Activated naive CD4-positive, alpha-beta T cell treated with anti-CD3 and anti-CD28 coated beads, Interleukin-2, amount 10 ng/mL, durations not matched to agents 7 days and 5 days (primary cell): ENCODE measurements around the gene PIM3.

ENCODE experiments used
- CTCF ChIA-PET: fragments of 350-600 bp; sonication (Branson Sonifier 250); formaldehyde crosslinking; loops from one replicate; lab custom pipeline; 2021; ENCODE audit warnings: antibody characterized with exemption; lab: Charles Lee
- DNase-seq: peaks from one replicate; pipeline ENCODE4 v3.0.0-alpha.2; 2020
- H3K27ac Mint-ChIP-seq: one replicate; pipeline ENCODE4 v1.8.0; 2021; ENCODE audit warnings: mild to moderate bottlenecking, moderate library complexity, mixed read lengths
- H3K27me3 Mint-ChIP-seq: one replicate; pipeline ENCODE4 v1.8.0; 2021; ENCODE audit warnings: mild to moderate bottlenecking, mixed read lengths
- H3K36me3 Mint-ChIP-seq: one replicate; pipeline ENCODE4 v1.8.0; 2021; ENCODE audit warnings: mixed read lengths
- H3K4me1 Mint-ChIP-seq: one replicate; pipeline ENCODE4 v1.8.0; 2021; ENCODE audit warnings: mixed read lengths
- H3K4me3 Mint-ChIP-seq: one replicate; pipeline ENCODE4 v1.8.0; 2021; ENCODE audit warnings: mild to moderate bottlenecking, moderate library complexity, mixed read lengths
- H3K9me3 Mint-ChIP-seq: one replicate; pipeline ENCODE4 v1.8.0; 2021; ENCODE audit warnings: mixed read lengths

The PIM3 gene

DNA sequence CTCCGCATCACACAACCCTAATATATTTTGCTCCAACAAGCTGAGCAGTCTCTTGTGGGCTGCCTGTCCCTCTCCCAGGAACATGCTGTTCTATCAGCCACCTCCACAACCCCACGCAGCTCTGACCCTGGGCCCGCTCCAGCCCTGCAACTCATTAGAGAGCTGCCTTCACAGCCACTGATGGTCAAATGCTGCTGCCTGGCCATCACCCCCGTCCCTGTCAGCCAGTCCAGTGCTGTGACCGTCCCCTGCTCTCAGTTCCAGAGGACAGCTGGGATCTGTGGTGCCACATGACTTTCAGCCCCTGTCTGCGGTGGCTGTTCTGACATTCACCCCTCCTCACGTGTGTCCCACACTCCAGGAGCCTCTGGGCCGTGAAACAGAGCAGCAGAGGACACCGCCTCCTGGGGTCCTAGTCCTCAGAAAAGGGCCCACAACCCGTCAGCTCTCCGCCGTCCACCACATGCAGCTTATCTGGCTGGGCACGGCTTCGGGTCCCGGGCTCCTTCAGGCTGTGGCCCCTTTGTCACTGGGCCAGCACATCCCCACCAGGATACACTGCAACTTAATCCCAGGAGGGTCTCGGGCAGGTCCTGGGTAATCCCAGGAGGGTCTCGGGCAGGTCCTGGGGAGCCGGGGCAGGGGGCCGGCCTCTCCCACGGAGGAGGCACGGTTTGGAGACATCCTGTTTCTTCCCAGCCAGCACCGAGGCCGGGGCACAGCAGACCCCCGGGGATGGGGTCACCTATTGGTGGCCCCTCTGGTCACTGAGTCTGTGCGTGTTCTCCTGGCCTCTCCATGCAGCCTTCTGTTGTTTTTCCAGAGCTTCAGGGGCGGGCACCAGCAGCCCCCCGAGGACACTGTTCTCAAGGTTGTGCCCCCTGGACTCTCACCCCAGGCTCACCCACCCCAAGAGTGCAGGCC lies 27.1 kb upstream of the PIM3 start:
- DNase-seq, result no peak
- Mint-ChIP-seq H3K9me3 (no peaks in the 10 kb centered on the region), H3K4me3 (peak overlapping the region; percentile 60), H3K27me3 (no peaks in the 10 kb centered on the region), H3K36me3 (no peaks in the 10 kb centered on the region), H3K4me1 (peaks cover 50% of the 10 kb centered on the region), H3K27ac (peak overlapping the region; percentile 84)
- CTCF ChIA-PET, result interaction anchor here (1.0 to 4.9 kb wide), 3 partner anchors 60 to 98 kb away, joined by 3 to 57 read pairs (median 3); no protein-coding TSS in a partner anchor

DNA sequence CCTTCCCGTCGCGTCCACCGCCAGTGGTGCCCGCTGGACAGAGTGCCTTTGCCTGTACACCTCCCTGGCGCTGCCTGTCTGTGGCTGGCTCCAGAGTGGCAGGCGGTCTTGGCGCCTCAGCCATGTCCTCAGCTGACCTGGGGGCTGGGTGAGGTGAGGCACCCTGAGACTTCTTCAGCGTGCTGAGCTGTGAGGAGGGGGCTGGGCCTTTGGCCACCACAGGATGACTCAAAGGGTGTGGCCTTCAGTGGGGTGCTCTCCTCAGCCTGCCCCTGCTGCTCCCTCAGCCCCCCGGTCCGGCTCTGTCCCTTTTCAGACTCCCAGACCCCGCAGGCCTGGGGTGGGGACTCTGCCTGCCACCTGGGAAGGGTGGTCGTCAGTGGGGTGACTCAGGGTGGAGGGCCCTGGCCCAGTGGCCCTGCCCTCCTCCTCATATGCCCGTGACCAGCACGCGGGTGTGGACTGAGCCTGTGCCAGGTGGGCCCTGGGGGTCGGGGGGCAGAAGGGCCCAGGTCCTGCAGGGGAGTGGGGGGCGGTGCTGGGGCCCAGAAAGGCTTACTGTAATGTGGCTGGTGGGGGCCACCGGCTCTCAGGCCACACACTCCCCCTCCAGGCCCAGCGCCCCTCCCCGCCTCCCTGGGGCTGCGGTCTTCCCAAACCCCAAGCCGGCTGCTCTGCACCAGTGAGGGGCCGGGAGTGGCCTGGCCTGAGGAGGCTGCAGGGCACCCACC lies 26.2 kb upstream of the PIM3 start:
- peaks cover 49% of the 10 kb centered on the region for H3K4me1 Mint-ChIP-seq
- peak overlapping the region; percentile 78 for H3K27ac Mint-ChIP-seq
- H3K4me3 Mint-ChIP-seq, result peak overlapping the region; percentile 60
- peak; percentile 45 for DNase-seq
- CTCF ChIA-PET, result interaction anchor here (1.2 to 4.9 kb wide), 2 partner anchors 61 to 97 kb away, joined by 3 to 57 read pairs; no protein-coding TSS in a partner anchor
- no peaks in the 10 kb centered on the region for H3K9me3 Mint-ChIP-seq
- H3K27me3 Mint-ChIP-seq, result no peaks in the 10 kb centered on the region
- H3K36me3 Mint-ChIP-seq, result no peaks in the 10 kb centered on the region

DNA sequence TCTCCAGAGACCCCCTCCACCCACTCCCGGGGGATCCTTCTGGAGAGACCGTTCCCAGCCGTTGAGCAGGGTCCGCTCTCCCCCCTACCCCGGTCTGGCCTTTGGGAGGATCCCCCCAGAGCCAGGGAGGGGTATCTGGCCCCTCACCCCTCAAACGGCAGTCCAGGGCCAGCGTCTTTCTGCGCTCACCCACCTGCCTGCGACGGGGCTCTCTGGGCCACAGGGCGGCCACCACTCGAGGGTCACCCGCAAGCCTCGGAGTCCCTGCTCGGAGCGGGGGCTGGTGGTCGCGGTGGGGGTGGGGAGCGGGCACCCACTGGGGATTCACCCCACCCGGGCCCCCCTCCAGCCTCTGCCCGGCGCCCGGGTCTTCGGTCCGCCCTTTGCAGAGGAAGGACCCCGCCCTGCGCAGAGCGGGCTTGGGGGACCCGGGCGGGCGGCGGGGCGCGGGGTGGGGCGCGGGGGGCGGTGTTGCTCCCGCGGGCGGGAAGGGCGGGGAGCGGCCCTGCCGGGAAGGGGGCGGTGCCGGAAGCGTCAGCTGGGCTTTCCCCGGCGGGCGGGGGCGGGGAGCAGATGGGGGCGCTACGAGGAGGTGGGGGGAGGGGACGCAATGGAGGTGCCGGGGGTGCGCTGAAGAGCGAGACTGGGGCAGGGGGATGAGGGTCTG lies 25.5 kb upstream of the PIM3 start:
- DNase-seq, result peak; percentile 91
- peaks cover 47% of the 10 kb centered on the region for H3K4me1 Mint-ChIP-seq

DNA sequence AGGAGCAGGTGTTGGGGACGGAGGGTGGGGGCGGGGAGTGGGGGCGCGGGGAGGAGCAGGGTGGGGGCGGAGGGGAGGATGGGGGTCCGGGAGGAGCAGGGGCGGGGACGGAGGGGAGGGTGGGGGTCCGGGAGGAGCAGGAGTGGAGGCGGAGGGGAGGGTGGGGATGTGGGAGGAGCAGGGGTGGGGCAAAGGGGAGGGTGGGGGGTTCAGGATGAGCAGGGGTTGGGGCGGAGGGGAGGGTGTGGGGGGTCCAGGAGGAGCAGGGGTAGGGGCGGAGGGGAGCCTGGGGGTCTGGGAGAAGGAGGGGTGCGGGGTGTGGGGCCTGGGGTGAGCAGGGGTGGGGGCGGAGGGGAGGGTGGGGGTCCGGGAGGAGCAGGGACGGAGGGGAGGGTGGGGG lies 25.0 kb upstream of the PIM3 start:
- DNase-seq, result no peak
- H3K9me3 Mint-ChIP-seq, result no peaks in the 10 kb centered on the region
- no peaks in the 10 kb centered on the region for H3K36me3 Mint-ChIP-seq
- H3K27ac Mint-ChIP-seq, result peak overlapping the region; percentile 92
- CTCF ChIA-PET, result no interaction called here
- H3K4me1 Mint-ChIP-seq, result peaks cover 42% of the 10 kb centered on the region
- H3K27me3 Mint-ChIP-seq, result no peaks in the 10 kb centered on the region
- peak overlapping the region; percentile 69 for H3K4me3 Mint-ChIP-seq

More for the DNA sequence above, 25.5 kb upstream of the PIM3 start:
- Mint-ChIP-seq H3K27me3 (no peaks in the 10 kb centered on the region), H3K36me3 (no peaks in the 10 kb centered on the region), H3K27ac (peak overlapping the region; percentile 62), H3K4me3 (peak overlapping the region; percentile 60), H3K9me3 (no peaks in the 10 kb centered on the region)
- CTCF ChIA-PET, result no interaction called here

DNA sequence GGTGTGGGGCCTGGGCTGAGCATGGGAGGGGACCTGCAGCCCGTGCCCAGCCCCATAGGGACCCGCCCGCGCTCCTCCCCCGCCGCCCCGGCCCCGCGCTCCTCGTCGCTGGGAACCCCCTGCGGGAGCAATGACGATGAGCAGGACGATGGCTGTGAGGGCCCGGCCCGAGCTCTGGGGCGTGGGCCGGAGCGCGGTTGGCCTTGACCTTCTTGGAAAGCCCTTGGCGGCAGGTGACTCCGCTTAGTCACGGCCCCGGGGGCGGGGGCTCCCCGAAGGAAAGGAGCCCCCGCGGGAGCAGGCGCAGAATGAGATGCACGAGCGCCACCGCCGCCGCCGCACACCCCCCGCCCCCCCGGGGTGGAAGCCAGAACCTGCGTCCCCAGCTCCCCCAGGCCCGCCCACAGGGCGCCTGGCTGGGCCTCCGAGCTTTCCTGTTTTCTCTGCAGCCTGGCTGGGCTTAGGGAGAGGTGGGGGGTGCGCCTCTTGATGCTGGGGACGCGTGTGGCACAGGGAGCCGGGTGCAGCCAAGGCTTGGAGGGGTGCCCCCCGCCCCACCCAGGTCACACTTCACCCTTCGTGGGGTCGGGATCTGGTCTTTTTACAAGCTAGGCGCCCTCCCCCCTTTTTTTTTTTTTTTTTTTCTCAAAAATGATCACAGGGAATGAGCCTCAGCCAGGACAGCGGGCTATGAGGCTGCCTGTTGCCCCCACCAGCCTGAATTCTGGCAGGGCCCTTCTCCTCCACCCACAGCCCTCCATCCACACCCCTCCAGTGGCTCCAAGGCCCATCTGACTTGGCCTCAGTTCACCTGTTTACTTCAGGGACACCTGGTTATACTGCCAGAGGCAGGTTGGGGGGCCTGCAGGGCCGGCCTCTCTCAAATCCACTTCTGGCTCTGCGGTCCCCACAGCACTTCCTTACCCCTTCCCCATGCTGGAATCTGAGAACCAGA lies 24.3 kb upstream of the PIM3 start:
- CTCF ChIA-PET, result interaction anchor here (1.6 kb wide), 1 partner anchor 11 kb away, joined by 3 read pairs; no protein-coding TSS in a partner anchor
- no peaks in the 10 kb centered on the region for H3K27me3 Mint-ChIP-seq

DNA sequence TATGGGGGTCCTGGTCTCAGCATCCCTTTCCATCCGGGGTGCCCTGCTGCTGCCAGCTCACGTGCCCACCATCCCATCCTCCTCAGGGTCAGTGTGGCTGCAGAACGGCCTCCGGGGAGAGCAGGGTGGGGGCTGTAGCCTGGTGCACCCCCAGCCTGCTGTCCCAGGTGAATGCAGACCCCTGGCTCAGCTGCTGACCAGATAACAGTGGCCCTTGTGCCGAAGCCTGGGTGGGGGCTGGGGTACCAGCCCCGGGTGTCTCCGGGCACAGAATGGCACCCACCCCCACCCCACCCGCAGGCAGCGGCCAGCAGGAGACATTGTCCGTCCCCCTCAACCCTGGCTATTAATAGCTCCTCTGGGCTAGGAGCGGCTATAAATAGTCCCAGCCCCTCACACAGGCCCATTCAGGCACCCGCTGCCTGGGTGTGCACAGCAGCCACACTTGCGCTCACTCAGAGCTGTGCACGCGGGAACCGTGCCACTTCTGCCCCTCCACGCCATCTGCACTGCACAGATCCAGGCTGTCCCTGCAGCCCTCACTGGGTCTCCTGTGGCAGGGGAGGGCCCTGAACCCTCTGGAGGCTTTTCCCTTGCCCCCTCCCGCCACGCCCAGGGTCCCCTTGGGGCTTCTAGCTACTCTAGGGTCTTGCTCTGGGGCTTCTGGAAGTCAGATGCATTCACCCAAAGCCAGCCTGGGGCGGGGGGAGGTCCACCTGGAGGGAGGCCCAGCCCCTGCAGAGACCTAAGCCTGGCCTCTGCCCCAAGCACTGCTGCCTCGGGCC lies 23.4 kb upstream of the PIM3 start:
- CTCF ChIA-PET, result interaction anchor here (1.6 kb wide), 1 partner anchor 12 kb away, joined by 3 read pairs; no protein-coding TSS in a partner anchor
- Mint-ChIP-seq H3K27ac (peak overlapping the region; percentile 92), H3K4me3 (peak overlapping the region; percentile 69), H3K36me3 (no peaks in the 10 kb centered on the region), H3K27me3 (no peaks in the 10 kb centered on the region), H3K9me3 (peaks cover 3% of the 10 kb centered on the region), H3K4me1 (peaks cover 28% of the 10 kb centered on the region)
- DNase-seq, result no peak

More for the DNA sequence above, 24.3 kb upstream of the PIM3 start:
- Mint-ChIP-seq H3K4me3 (peak overlapping the region; percentile 69), H3K27ac (peak overlapping the region; percentile 92), H3K4me1 (peaks cover 35% of the 10 kb centered on the region), H3K9me3 (peaks cover 3% of the 10 kb centered on the region), H3K36me3 (no peaks in the 10 kb centered on the region)
- DNase-seq, result peak; percentile 95

DNA sequence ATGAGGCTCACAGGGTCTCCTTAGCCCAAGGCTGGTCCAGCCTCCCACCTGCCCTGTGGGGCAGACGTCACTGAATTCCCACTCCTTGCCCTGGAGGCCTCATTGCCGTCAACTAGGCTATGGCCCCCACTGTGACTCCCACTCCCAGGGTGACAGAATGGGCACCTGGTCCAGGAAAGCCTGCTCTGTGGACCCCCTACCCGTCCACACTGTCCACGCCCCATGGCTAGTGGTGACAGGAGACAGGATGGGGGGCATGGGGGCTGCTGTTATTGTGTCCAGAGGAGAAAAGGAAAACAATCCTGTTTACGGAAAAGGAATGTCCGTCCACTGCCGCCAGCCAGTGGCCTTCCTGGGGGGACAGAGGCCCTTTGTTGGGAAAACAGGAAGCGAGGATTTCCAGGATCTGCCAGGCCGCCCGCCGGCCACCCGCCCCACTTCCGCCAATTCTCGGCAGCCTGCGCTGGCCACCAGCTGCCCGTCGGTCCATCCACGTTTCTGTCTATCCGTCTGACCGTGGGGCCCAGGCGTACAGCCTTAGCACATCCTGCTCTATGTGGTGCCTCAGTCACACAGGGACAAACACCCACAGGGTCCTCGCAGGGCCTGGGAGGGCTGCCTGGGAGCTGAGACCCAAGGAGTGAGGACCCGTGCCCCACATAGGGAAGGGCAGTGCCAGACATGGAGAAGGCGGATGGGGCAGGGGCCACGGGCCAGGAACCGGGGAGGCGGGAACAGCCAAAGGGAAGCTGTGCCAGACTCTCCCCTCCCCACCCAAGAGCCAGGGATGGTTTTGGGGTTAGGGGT lies 22.6 kb upstream of the PIM3 start:
- H3K9me3 Mint-ChIP-seq, result peaks cover 3% of the 10 kb centered on the region
- H3K4me1 Mint-ChIP-seq, result peaks cover 22% of the 10 kb centered on the region
- CTCF ChIA-PET, result no interaction called here
- H3K4me3 Mint-ChIP-seq, result no peak overlapping the region
- no peaks in the 10 kb centered on the region for H3K36me3 Mint-ChIP-seq
- H3K27ac Mint-ChIP-seq, result peak overlapping the region; percentile 70
- H3K27me3 Mint-ChIP-seq, result no peaks in the 10 kb centered on the region
- DNase-seq, result no peak

DNA sequence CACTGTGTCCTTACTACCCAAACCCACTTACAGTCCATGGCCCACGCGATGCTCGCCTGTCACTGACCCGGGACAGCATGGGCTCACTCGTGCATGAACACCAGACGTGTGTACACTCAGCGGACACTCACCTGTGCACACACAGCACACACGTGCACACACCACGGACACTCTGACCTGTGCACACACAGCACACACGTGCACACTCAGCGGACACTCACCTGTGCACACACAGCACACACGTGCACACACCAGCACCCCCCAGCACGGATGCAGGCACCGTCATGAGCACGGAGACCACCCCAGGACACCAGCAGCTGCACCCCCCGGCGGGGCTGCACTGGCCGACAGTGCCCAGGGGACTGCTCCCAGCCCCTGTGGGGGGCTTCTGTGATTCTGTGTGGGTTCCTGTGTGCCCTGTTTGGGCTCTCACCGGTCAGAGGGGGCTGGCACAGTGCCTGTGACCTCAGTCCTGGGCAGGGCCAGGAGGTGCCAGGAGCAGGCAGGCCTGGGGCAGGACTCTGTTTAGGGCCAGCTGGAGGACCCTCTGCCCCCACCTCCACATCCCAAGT lies 21.9 kb upstream of the PIM3 start:
- CTCF ChIA-PET, result no interaction called here
- Mint-ChIP-seq H3K27ac (no peak overlapping the region), H3K9me3 (peaks cover 3% of the 10 kb centered on the region), H3K4me1 (peaks cover 16% of the 10 kb centered on the region), H3K27me3 (no peaks in the 10 kb centered on the region), H3K4me3 (no peak overlapping the region), H3K36me3 (no peaks in the 10 kb centered on the region)
- DNase-seq, result no peak

DNA sequence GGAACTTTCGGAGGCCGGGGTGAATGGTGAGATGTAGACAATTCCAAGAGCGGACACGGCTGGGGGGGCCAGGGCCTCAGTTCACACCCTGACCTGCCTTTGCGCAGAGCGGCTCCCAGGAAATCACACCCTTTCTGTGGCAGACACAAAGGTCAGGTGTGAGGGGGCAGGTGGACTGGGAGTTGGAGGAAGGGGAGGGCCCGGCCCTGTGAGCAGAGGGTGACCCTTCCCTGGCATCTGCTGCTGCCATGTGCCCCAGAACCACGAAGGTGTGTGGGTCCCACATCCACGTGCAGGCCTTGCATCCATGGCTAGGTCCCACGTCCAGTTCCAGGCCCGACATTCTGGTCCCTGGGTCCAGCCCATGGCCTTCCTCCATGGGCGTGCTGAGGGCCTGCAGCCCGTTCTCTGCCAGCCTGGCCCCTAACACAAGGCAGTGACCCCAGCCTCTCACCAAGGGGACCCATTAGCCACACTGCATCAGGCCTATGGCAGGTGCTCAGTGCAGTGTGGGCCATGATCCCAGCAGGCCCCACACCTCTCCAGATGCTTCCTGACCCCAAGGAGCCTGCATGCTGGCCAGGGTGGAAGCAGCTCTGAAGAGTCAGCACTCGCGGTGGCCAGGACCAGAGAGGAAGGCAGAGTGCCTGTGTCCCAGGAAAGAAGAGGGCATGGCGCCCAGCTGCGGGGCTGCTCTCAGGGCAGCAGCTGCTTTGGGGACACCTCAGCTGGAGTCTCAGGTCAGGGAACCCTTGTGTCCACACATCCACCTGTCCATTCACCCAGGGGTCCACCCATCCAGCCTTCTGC lies 18.9 kb upstream of the PIM3 start:
- Mint-ChIP-seq H3K27me3 (no peaks in the 10 kb centered on the region), H3K4me3 (no peak overlapping the region), H3K36me3 (peaks cover 2% of the 10 kb centered on the region), H3K27ac (no peak overlapping the region), H3K4me1 (peaks cover 24% of the 10 kb centered on the region), H3K9me3 (peaks cover 6% of the 10 kb centered on the region)
- CTCF ChIA-PET, result no interaction called here
- DNase-seq, result no peak

DNA sequence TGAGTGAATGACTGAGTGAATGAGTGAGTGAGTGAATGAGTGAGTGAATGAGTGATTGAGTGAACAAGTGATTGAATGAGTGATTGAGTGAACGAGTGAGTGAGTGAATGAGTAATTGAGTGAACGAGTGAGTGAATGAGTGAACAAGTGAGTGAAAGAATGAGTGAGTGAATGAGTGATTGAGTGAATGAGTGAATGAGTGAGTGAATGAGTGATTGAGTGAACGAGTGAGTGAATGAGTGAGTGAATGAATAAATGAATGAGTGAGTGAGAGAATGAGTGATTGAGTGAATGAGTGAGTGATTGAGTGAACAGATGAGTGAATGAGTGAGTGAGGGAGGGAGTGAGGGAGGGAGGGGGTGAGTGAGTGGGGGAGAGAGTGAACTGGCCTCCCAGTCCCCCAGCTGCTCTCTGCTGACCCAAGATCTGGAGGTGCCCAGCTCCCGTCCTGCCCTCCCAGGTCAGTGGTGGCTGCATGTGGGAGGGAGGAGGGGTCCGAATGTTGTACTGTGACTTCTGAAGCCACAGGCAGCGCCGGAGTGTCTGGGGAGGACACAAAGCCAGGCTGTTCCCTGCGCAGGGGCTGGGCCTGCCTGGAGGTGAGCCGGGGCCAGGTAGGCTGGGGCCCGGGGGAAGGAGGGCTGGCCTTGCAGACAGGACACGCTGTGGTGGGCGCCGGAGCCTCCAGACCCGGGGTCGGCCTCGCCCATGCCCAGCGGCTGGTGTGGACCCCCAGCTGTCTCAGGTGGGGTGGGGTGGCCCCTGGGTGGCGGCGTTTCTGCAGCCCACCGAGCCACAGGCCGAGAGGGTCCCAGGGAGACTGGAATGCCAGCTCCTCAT lies 17.8 kb upstream of the PIM3 start:
- DNase-seq, result no peak
- no peaks in the 10 kb centered on the region for H3K27me3 Mint-ChIP-seq
- CTCF ChIA-PET, result no interaction called here
- peaks cover 6% of the 10 kb centered on the region for H3K9me3 Mint-ChIP-seq
- peaks cover 2% of the 10 kb centered on the region for H3K36me3 Mint-ChIP-seq
- H3K27ac Mint-ChIP-seq, result no peak overlapping the region
- H3K4me1 Mint-ChIP-seq, result peaks cover 19% of the 10 kb centered on the region
- H3K4me3 Mint-ChIP-seq, result no peak overlapping the region
